HL-60 (cell line): Measurements from ENCODE around the gene TNNI3.

ENCODE experiments used
- DNase-seq, 2 experiments: peaks; one replicate each; pipeline ENCODE4 v3.0.0-alpha.2; 2010 to 2020; ENCODE audit warnings: low read depth in 1 of 2, low spot score in 1 of 2
- H3K27ac ChIP-seq: fragments of 250-450 bp; sonication (Bioruptor Pico); replicated peaks from 2 replicates; pipeline ENCODE4 v1.5.1; 2020; ENCODE audit warnings: mild to moderate bottlenecking, moderate library complexity
- H3K27me3 ChIP-seq: fragments of 250-450 bp; sonication (Bioruptor Pico); 2 replicates; pipeline ENCODE4 v1.5.1; 2021; ENCODE audit warnings: mild to moderate bottlenecking, moderate library complexity; ENCODE audit not compliant: insufficient read depth, poor library complexity, severe bottlenecking
- H3K4me3 ChIP-seq: replicated peaks from 2 replicates; pipeline ENCODE4 v1.5.1; 2011; ENCODE audit warnings: mild to moderate bottlenecking, control low read depth, low read length; ENCODE audit not compliant: insufficient read depth
- CTCF ChIP-seq: IDR thresholded peaks from one replicate; pipeline ENCODE4 v1.5.1; 2011; ENCODE audit warnings: low read length, control low read depth, inconsistent platforms; ENCODE audit not compliant: insufficient read depth
- GABPA ChIP-seq: IDR thresholded peaks from 2 replicates; pipeline ENCODE4 v1.6.1; 2012; ENCODE audit warnings: low read depth
- POLR2AphosphoS5 ChIP-seq: IDR thresholded peaks from 2 replicates; pipeline ENCODE4 v1.6.1; 2012; ENCODE audit warnings: low read depth
- REST ChIP-seq: IDR thresholded peaks from 2 replicates; pipeline ENCODE4 v1.6.1; 2012; ENCODE audit warnings: low read depth; ENCODE audit not compliant: insufficient replicate concordance
- SPI1 ChIP-seq: IDR thresholded peaks from 2 replicates; pipeline ENCODE4 v1.6.1; 2012; ENCODE audit warnings: low read depth, mild to moderate bottlenecking, borderline replicate concordance

TNNI3 gene

GRCh38 chr19:55193481-55193880, 35.9 kb upstream of the TNNI3 start:
- Histone ChIP-seq H3K27me3 (no peaks in the 10 kb centered on the region), H3K4me3 (no peak overlapping the region), H3K27ac (no peak overlapping the region)
- DNase-seq = peak in 1 of 2 experiments; percentile 80
- TF ChIP-seq SPI1 = no peak
- no peak for TF ChIP-seq GABPA
- no peak for TF ChIP-seq POLR2AphosphoS5
- no peak for TF ChIP-seq CTCF
- no peak for TF ChIP-seq REST

- H3K4me3 ChIP-seq = no peak overlapping the region
- H3K27ac ChIP-seq = no peak overlapping the region
- no peaks in the 10 kb centered on the region for H3K27me3 ChIP-seq
- no peak for TF ChIP-seq SPI1
- TF ChIP-seq CTCF = no peak
- no peak for TF ChIP-seq GABPA
- TF ChIP-seq REST = no peak
- no peak for TF ChIP-seq POLR2AphosphoS5
- no peak for DNase-seq
Measured at GRCh38 chr19:55189403-55189835, 31.9 kb upstream of the TNNI3 start.

- no peak for DNase-seq
- no peak overlapping the region for H3K4me3 ChIP-seq
- H3K27me3 ChIP-seq = no peaks in the 10 kb centered on the region
- TF ChIP-seq POLR2AphosphoS5 (no peak), CTCF (no peak), SPI1 (no peak), GABPA (no peak), REST (no peak)
- no peak overlapping the region for H3K27ac ChIP-seq
Measured at GRCh38 chr19:55188625-55189024, 31.1 kb upstream of the TNNI3 start.
